GM21360 (cell line): ENCODE results near the gene NEMF.
"Not testable (repeated sequence)": the region's sequence is repeated elsewhere in the genome, so short reads cannot be mapped to it uniquely, and the experiment has no call there.

Experiments
- ATAC-seq: cut with Tn5 transposase; IDR thresholded peaks from one replicate; pipeline ENCODE4 v1.9.1; 2021; ENCODE audit warnings: mild to moderate bottlenecking, moderate library complexity; ENCODE audit not compliant: unreplicated experiment

Gene NEMF

GRCh38 chr14:49755378-49755777, 97.2 kb downstream of the NEMF start:
- ATAC-seq: no peak

GRCh38 chr14:49754570-49755097, 98.0 kb downstream of the NEMF start:
- ATAC-seq: no peak

- not testable (repeated sequence) for ATAC-seq
These were observed 106.1 kb downstream of the NEMF start for GRCh38 chr14:49746476-49746875.

GRCh38 chr14:49745191-49745590, 107.4 kb downstream of the NEMF start:
- ATAC-seq: no peak

- not testable (repeated sequence) for ATAC-seq
These were observed 116.9 kb downstream of the NEMF start for GRCh38 chr14:49735669-49736068.

GRCh38 chr14:49733836-49734235, 118.8 kb downstream of the NEMF start:
- no peak for ATAC-seq

- ATAC-seq: no peak
These were observed 119.7 kb downstream of the NEMF start for GRCh38 chr14:49732896-49733295.
